GM21717 (cell line): Measurements from ENCODE around the gene KCNN1.

ENCODE experiments used
- ATAC-seq: cut with Tn5 transposase; IDR thresholded peaks from one replicate; pipeline ENCODE4 v1.9.1; 2021; ENCODE audit warnings: mild to moderate bottlenecking, moderate library complexity; ENCODE audit not compliant: unreplicated experiment

Gene KCNN1

GRCh38 chr19:17946965-17947784 lies 19.7 kb upstream of the KCNN1 start:
- no peak for ATAC-seq

- ATAC-seq: no peak
Observed at GRCh38 chr19:17947815-17948513, 18.9 kb upstream of the KCNN1 start.

GRCh38 chr19:17948514-17948900 lies 18.4 kb upstream of the KCNN1 start:
- no peak for ATAC-seq

GRCh38 chr19:17948931-17949930 lies 17.7 kb upstream of the KCNN1 start:
- ATAC-seq: no peak

- ATAC-seq: no peak
Observed at GRCh38 chr19:17949956-17950309, 17.0 kb upstream of the KCNN1 start.

- ATAC-seq: no peak
Observed at GRCh38 chr19:17950310-17951156, 16.4 kb upstream of the KCNN1 start.

GRCh38 chr19:17951157-17951989 lies 15.5 kb upstream of the KCNN1 start:
- ATAC-seq: no peak

GRCh38 chr19:17951990-17952976 lies 14.6 kb upstream of the KCNN1 start:
- ATAC-seq: no peak

- no peak for ATAC-seq
Observed at GRCh38 chr19:17953316-17953801, 13.5 kb upstream of the KCNN1 start.

- no peak for ATAC-seq
Observed at GRCh38 chr19:17953869-17954268, 13.0 kb upstream of the KCNN1 start.

- no peak for ATAC-seq
Observed at GRCh38 chr19:17954401-17954800, 12.5 kb upstream of the KCNN1 start.

- no peak for ATAC-seq
Observed at GRCh38 chr19:17957149-17957849, 9.6 kb upstream of the KCNN1 start.

GRCh38 chr19:17957885-17958284 lies 9.0 kb upstream of the KCNN1 start:
- ATAC-seq: no peak

GRCh38 chr19:17963936-17964691 lies 2.8 kb upstream of the KCNN1 start:
- no peak for ATAC-seq

GRCh38 chr19:17965370-17966128 lies 1.4 kb upstream of the KCNN1 start:
- no peak for ATAC-seq

- no peak for ATAC-seq
Observed at GRCh38 chr19:17966129-17966483, 801 bp upstream of the KCNN1 start.
